ENCODE data around the gene TRIO. TPM values are rescaled to one million over a fixed set of nuclear protein-coding genes. Genes with fewer than 3 reads are reported as not detected.
A peak's percentile ranks its signal among the peaks of the same experiment; 100 is the strongest.

TRIO gene
- polyA plus RNA-seq, 1 of the 3 experiments (the other 2 are of a cell fraction) = 229 TPM

DNA sequence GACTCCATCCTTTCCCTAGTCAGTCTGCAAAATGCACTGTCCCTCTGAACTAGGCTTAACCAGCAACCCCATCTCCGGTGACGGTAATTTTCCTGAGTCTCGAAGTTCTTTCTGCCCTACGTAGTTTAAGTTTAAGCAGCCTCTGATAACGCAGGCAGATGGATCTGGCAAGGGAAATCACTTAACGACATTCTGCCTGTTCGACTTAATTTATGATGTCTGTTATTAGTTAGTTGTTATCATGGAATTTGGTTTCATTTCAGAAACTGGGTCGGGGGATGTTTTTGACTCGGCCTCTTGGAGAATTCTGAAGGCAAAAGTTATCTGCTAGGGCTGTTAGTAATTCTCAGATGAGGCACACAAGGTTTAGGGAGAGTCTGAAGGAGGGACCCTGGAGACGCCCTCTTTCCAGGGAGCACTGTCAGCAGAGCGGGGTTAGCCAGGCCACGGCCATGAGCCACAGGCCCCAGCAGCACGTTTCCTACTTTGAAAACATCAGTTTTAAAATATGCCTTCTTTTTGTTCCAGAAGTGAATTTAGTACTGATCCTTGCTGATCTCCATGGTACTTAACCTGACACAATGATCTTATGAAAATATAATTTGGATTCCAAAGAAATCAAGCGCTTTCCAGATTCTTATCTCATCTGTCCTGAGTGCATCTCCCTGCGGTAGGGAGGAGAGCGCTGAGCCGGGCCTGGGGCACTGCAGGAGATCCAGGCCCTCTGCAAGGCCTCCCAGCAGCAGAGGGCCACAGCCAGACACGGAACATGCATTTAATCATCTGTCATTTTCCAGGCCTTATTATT lies 267.5 kb downstream of the TRIO start (continued):
- TF ChIP-seq, protein P1, sequence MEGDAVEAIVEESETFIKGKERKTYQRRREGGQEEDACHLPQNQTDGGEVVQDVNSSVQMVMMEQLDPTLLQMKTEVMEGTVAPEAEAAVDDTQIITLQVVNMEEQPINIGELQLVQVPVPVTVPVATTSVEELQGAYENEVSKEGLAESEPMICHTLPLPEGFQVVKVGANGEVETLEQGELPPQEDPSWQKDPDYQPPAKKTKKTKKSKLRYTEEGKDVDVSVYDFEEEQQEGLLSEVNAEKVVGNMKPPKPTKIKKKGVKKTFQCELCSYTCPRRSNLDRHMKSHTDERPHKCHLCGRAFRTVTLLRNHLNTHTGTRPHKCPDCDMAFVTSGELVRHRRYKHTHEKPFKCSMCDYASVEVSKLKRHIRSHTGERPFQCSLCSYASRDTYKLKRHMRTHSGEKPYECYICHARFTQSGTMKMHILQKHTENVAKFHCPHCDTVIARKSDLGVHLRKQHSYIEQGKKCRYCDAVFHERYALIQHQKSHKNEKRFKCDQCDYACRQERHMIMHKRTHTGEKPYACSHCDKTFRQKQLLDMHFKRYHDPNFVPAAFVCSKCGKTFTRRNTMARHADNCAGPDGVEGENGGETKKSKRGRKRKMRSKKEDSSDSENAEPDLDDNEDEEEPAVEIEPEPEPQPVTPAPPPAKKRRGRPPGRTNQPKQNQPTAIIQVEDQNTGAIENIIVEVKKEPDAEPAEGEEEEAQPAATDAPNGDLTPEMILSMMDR (IDR thresholded peaks at IDR 0.05) = no peak; the same call in 1 of the 2 replicates
- no peak for TF ChIP-seq NRF1 (IDR thresholded peaks at IDR 0.05; ENCODE audit: low read depth, low read length)
- TF ChIP-seq EZH2phosphoT487 (IDR thresholded peaks at IDR 0.05; ENCODE audit: borderline replicate concordance, low read depth) = no peak
- peak; percentile 81 for TF ChIP-seq GATA2 (CRISPR knock-in tag; IDR thresholded peaks at IDR 0.05)
- TF ChIP-seq, protein P2, sequence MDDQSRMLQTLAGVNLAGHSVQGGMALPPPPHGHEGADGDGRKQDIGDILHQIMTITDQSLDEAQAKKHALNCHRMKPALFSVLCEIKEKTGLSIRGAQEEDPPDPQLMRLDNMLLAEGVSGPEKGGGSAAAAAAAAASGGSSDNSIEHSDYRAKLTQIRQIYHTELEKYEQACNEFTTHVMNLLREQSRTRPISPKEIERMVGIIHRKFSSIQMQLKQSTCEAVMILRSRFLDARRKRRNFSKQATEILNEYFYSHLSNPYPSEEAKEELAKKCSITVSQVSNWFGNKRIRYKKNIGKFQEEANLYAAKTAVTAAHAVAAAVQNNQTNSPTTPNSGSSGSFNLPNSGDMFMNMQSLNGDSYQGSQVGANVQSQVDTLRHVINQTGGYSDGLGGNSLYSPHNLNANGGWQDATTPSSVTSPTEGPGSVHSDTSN (IDR thresholded peaks at IDR 0.05) = peak; percentile 68
- peak; percentile 42 for TF ChIP-seq RAD21 (IDR thresholded peaks at IDR 0.05; ENCODE audit: low read length)
- TF ChIP-seq FOXM1 (IDR thresholded peaks at IDR 0.05; ENCODE audit: low read depth) = peak; percentile 87
- TF ChIP-seq, protein P3, sequence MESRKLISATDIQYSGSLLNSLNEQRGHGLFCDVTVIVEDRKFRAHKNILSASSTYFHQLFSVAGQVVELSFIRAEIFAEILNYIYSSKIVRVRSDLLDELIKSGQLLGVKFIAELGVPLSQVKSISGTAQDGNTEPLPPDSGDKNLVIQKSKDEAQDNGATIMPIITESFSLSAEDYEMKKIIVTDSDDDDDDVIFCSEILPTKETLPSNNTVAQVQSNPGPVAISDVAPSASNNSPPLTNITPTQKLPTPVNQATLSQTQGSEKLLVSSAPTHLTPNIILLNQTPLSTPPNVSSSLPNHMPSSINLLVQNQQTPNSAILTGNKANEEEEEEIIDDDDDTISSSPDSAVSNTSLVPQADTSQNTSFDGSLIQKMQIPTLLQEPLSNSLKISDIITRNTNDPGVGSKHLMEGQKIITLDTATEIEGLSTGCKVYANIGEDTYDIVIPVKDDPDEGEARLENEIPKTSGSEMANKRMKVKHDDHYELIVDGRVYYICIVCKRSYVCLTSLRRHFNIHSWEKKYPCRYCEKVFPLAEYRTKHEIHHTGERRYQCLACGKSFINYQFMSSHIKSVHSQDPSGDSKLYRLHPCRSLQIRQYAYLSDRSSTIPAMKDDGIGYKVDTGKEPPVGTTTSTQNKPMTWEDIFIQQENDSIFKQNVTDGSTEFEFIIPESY (IDR thresholded peaks at IDR 0.05; ENCODE audit: borderline replicate concordance, low read depth) = 0 out of 2 replicates have a peak, but pooled peaks have one; percentile 45
- TF ChIP-seq FOSL2 (IDR thresholded peaks at IDR 0.05; ENCODE audit: borderline replicate concordance, low read depth) = peak; percentile 2; the same call in 1 of the 2 replicates
- no peak for TF ChIP-seq RFX5 (IDR thresholded peaks at IDR 0.05; ENCODE audit: low read length)
- TF ChIP-seq, protein P4, sequence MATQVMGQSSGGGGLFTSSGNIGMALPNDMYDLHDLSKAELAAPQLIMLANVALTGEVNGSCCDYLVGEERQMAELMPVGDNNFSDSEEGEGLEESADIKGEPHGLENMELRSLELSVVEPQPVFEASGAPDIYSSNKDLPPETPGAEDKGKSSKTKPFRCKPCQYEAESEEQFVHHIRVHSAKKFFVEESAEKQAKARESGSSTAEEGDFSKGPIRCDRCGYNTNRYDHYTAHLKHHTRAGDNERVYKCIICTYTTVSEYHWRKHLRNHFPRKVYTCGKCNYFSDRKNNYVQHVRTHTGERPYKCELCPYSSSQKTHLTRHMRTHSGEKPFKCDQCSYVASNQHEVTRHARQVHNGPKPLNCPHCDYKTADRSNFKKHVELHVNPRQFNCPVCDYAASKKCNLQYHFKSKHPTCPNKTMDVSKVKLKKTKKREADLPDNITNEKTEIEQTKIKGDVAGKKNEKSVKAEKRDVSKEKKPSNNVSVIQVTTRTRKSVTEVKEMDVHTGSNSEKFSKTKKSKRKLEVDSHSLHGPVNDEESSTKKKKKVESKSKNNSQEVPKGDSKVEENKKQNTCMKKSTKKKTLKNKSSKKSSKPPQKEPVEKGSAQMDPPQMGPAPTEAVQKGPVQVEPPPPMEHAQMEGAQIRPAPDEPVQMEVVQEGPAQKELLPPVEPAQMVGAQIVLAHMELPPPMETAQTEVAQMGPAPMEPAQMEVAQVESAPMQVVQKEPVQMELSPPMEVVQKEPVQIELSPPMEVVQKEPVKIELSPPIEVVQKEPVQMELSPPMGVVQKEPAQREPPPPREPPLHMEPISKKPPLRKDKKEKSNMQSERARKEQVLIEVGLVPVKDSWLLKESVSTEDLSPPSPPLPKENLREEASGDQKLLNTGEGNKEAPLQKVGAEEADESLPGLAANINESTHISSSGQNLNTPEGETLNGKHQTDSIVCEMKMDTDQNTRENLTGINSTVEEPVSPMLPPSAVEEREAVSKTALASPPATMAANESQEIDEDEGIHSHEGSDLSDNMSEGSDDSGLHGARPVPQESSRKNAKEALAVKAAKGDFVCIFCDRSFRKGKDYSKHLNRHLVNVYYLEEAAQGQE (IDR thresholded peaks at IDR 0.05; ENCODE audit: low read depth, low read length) = no peak
- peak; percentile 74 for TF ChIP-seq CHD2 (IDR thresholded peaks at IDR 0.05; ENCODE audit: low read length, partially characterized antibody)
- peak; percentile 97 for TF ChIP-seq RCOR1 (IDR thresholded peaks at IDR 0.05; ENCODE audit: low read length)
- TF ChIP-seq ELF1 (IDR thresholded peaks at IDR 0.05) = 0 out of 2 replicates have a peak, but pooled peaks have one; percentile 28
- peak; percentile 49 for TF ChIP-seq FOXJ3 (CRISPR knock-in tag; IDR thresholded peaks at IDR 0.05)
- TF ChIP-seq, protein P5, sequence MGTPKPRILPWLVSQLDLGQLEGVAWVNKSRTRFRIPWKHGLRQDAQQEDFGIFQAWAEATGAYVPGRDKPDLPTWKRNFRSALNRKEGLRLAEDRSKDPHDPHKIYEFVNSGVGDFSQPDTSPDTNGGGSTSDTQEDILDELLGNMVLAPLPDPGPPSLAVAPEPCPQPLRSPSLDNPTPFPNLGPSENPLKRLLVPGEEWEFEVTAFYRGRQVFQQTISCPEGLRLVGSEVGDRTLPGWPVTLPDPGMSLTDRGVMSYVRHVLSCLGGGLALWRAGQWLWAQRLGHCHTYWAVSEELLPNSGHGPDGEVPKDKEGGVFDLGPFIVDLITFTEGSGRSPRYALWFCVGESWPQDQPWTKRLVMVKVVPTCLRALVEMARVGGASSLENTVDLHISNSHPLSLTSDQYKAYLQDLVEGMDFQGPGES (IDR thresholded peaks at IDR 0.05; ENCODE audit: low read depth, low read length) = no peak
- no peak for TF ChIP-seq MEF2A (IDR thresholded peaks at IDR 0.05; ENCODE audit: borderline replicate concordance, low read depth)
- TF ChIP-seq YY1 (IDR thresholded peaks at IDR 0.05; ENCODE audit: low read depth) = peak; percentile 14; the same call in 1 of the 2 replicates
- TF ChIP-seq POLR2AphosphoS5 (IDR thresholded peaks at IDR 0.05; ENCODE audit: low read depth, low read length) = peak; percentile 53; the same call in 1 of the 2 replicates
- peak; percentile 7; the same call in 1 of the 2 replicates for TF ChIP-seq TAF1 (IDR thresholded peaks at IDR 0.05; ENCODE audit: borderline replicate concordance, low read depth, low read length)
- TF ChIP-seq, protein P6, sequence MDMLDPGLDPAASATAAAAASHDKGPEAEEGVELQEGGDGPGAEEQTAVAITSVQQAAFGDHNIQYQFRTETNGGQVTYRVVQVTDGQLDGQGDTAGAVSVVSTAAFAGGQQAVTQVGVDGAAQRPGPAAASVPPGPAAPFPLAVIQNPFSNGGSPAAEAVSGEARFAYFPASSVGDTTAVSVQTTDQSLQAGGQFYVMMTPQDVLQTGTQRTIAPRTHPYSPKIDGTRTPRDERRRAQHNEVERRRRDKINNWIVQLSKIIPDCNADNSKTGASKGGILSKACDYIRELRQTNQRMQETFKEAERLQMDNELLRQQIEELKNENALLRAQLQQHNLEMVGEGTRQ (IDR thresholded peaks at IDR 0.05; ENCODE audit: borderline replicate concordance, low read depth, low read length) = no peak
